ENCODE measurements around the gene RAB29. TPM values are rescaled to one million over a fixed set of nuclear protein-coding genes. Genes with fewer than 3 reads are reported as not detected.
"Not testable (repeated sequence)": the region's sequence is repeated elsewhere in the genome, so short reads cannot be mapped to it uniquely, and the experiment has no call there.

The RAB29 gene
- polyA plus RNA-seq, 12 donors = 3.1 to 130 (median 3.5) TPM

- DNase-seq = no peak
These were observed 45.2 kb downstream of the RAB29 start for GRCh38 chr1:205729945-205730610.

- DNase-seq = no peak
These were observed 48.6 kb downstream of the RAB29 start for GRCh38 chr1:205726619-205727125.

GRCh38 chr1:205725514-205725913 lies 49.8 kb downstream of the RAB29 start:
- DNase-seq = no peak

GRCh38 chr1:205720740-205721139 lies 54.5 kb downstream of the RAB29 start:
- DNase-seq = not testable (repeated sequence)

- no peak for DNase-seq
These were observed 55.5 kb downstream of the RAB29 start for GRCh38 chr1:205719762-205720161.

- no peak for DNase-seq
These were observed 56.3 kb downstream of the RAB29 start for GRCh38 chr1:205719015-205719414.

Other genes starting within 250 kb of the RAB29 start
- 10 to 100 TPM in 11 of 12 donors, not detected in 1; 13.3 to 25.8 (median 19.9) TPM for gene ELK4, start 143.5 kb downstream of the RAB29 start, polyA plus RNA-seq (ENCODE audit: insufficient read length in 12 of 12)
- gene SLC45A3, start 95.0 kb downstream of the RAB29 start, polyA plus RNA-seq (ENCODE audit: insufficient read length in 12 of 12) = 1 to 10 TPM in 11 of 12 donors, not detected in 1; 1.9 to 9.8 (median 3.4) TPM
- gene NUCKS1, start 25.3 kb downstream of the RAB29 start, polyA plus RNA-seq (ENCODE audit: insufficient read length in 12 of 12) = 100 to 1,000 TPM; 224 to 894 (median 248) TPM
- 10 to 100 TPM in 11 of 12 donors, not detected in 1; 18.9 to 38.8 (median 30.8) TPM for gene SLC41A1, start 37.7 kb upstream of the RAB29 start, polyA plus RNA-seq (ENCODE audit: insufficient read length in 12 of 12)
- under 1 TPM in 5 of 12 donors, not detected in 7; 0.11 to 0.88 (median 0.29) TPM for gene PM20D1, start 74.7 kb upstream of the RAB29 start, polyA plus RNA-seq (ENCODE audit: insufficient read length in 12 of 12)
- gene SLC26A9, start 168.0 kb upstream of the RAB29 start, polyA plus RNA-seq (ENCODE audit: insufficient read length in 12 of 12) = under 1 TPM in 6 of 12 donors, not detected in 6; 0.05 to 0.27 (median 0.09) TPM
- 10 to 100 TPM in 5 of 12 donors, 1 to 10 TPM in 6, not detected in 1; 8.7 to 19.4 (median 10.0) TPM for gene RAB7B, start 227.9 kb upstream of the RAB29 start, polyA plus RNA-seq (ENCODE audit: insufficient read length in 12 of 12)
- gene CTSE, start 248.4 kb upstream of the RAB29 start, polyA plus RNA-seq (ENCODE audit: insufficient read length in 12 of 12) = under 1 TPM in 10 of 12 donors, not detected in 2; 0.07 to 0.98 (median 0.26) TPM

Data from muscle of arm (tissue), 12 donors.